Loucy (cell line): ENCODE results near the gene EN2.

Source experiments
- CTCF ChIP-seq: fragments of 200-600 bp; sonication (generic); conservative IDR thresholded peaks from 2 replicates; pipeline ENCODE4 v1.5.1; 2014; ENCODE audit warnings: mild to moderate bottlenecking, antibody characterized with exemption, low read length
- EZH2phosphoT487 ChIP-seq: fragments of 200-600 bp; IDR thresholded peaks from 2 replicates; pipeline ENCODE4 v1.6.1; 2018; ENCODE audit warnings: antibody characterized with exemption, mild to moderate bottlenecking, moderate library complexity, borderline replicate concordance

GRCh38 chr7:155471718-155472117 is 13.8 kb downstream of the EN2 start:
- TF ChIP-seq CTCF, result no peak
- no peak for TF ChIP-seq EZH2phosphoT487
